ENCODE measurements around the gene DTNA. TPM values are rescaled to one million over a fixed set of nuclear protein-coding genes. Genes with fewer than 3 reads are reported as not detected.
"Not testable (repeated sequence)": the region's sequence is repeated elsewhere in the genome, so short reads cannot be mapped to it uniquely, and the experiment has no call there.

The DTNA gene
- total RNA-seq (not detected), polyA plus RNA-seq (not detected)

- no peak within 1 kb of the TSS for H3K27ac Mint-ChIP-seq
- H3K27ac ChIP-seq (ENCODE audit: insufficient read depth, low read length, poor library complexity, severe bottlenecking): no peak within 1 kb of the TSS
- H3K36me3 Mint-ChIP-seq: no peaks in the 10 kb centered on the region
- no peak within 1 kb of the TSS for H3K4me3 ChIP-seq (ENCODE audit: low read depth, low read length)
- no peaks in the 10 kb centered on the region for H3K27me3 ChIP-seq (ENCODE audit: control insufficient read depth, insufficient read depth, low read length)
- ATAC-seq (ENCODE audit: low read depth in 2 of 2) (no peak), DNase-seq (no peak)
- H3K9me3 Mint-ChIP-seq: peaks cover 0 to 3% (median 0%) of the 10 kb centered on the region in 7 donors
- H3K36me3 ChIP-seq (ENCODE audit: control insufficient read depth, insufficient read depth, low read length): no peaks in the 10 kb centered on the region
- no peaks in the 10 kb centered on the region for H3K27me3 Mint-ChIP-seq
- no peaks in the 10 kb centered on the region for H3K4me1 ChIP-seq (ENCODE audit: control insufficient read depth, insufficient read depth, low read length, poor library complexity, severe bottlenecking)
- no peaks in the 10 kb centered on the region for H3K4me1 Mint-ChIP-seq
- H3K9me3 ChIP-seq (ENCODE audit: control insufficient read depth in 2 of 2, low read length in 2 of 2): no peaks in the 10 kb centered on the region
- no peak within 1 kb of the TSS for H3K4me3 Mint-ChIP-seq
These were observed at the start of gene DTNA for GRCh38 chr18:34709750-34710441. Gene DTNA, plus strand, starts transcription at chr18:34710298. Its CDS starts 45,679 bp downstream, at chr18:34755977.

GRCh38 chr18:34660572-34660971, 49.5 kb upstream of the DTNA start:
- no peak overlapping the region for H3K4me3 Mint-ChIP-seq
- H3K9me3 Mint-ChIP-seq: peaks cover 0 to 5% (median 0%) of the 10 kb centered on the region in 7 donors
- no peaks in the 10 kb centered on the region for H3K9me3 ChIP-seq (ENCODE audit: control insufficient read depth in 2 of 2, low read length in 2 of 2)
- H3K27me3 ChIP-seq (ENCODE audit: control insufficient read depth, insufficient read depth, low read length): no peaks in the 10 kb centered on the region
- ATAC-seq (ENCODE audit: low read depth in 2 of 2) (no peak), DNase-seq (no peak)
- H3K4me1 Mint-ChIP-seq: no peaks in the 10 kb centered on the region
- H3K4me3 ChIP-seq (ENCODE audit: low read depth, low read length): no peak overlapping the region
- H3K27ac ChIP-seq (ENCODE audit: insufficient read depth, low read length, poor library complexity, severe bottlenecking): no peak overlapping the region
- no peaks in the 10 kb centered on the region for H3K36me3 Mint-ChIP-seq
- no peak overlapping the region for H3K27ac Mint-ChIP-seq
- H3K36me3 ChIP-seq (ENCODE audit: control insufficient read depth, insufficient read depth, low read length): no peaks in the 10 kb centered on the region
- no peaks in the 10 kb centered on the region for H3K27me3 Mint-ChIP-seq
- no peaks in the 10 kb centered on the region for H3K4me1 ChIP-seq (ENCODE audit: control insufficient read depth, insufficient read depth, low read length, poor library complexity, severe bottlenecking)

GRCh38 chr18:34661464-34662087, 48.5 kb upstream of the DTNA start:
- Mint-ChIP-seq H3K27ac (no peak overlapping the region), H3K9me3 (peaks cover 0 to 5% (median 0%) of the 10 kb centered on the region in 7 donors), H3K4me3 (no peak overlapping the region), H3K4me1 (no peaks in the 10 kb centered on the region), H3K27me3 (no peaks in the 10 kb centered on the region), H3K36me3 (no peaks in the 10 kb centered on the region)
- DNase-seq: peak in 1 of 3 donors; percentile 22
- no peaks in the 10 kb centered on the region for H3K4me1 ChIP-seq (ENCODE audit: control insufficient read depth, insufficient read depth, low read length, poor library complexity, severe bottlenecking)
- H3K4me3 ChIP-seq (ENCODE audit: low read depth, low read length): no peak overlapping the region
- H3K27me3 ChIP-seq (ENCODE audit: control insufficient read depth, insufficient read depth, low read length): no peaks in the 10 kb centered on the region
- no peak overlapping the region for H3K27ac ChIP-seq (ENCODE audit: insufficient read depth, low read length, poor library complexity, severe bottlenecking)
- H3K9me3 ChIP-seq (ENCODE audit: control insufficient read depth in 2 of 2, low read length in 2 of 2): no peaks in the 10 kb centered on the region
- H3K36me3 ChIP-seq (ENCODE audit: control insufficient read depth, insufficient read depth, low read length): no peaks in the 10 kb centered on the region
- ATAC-seq (ENCODE audit: low read depth in 2 of 2): no peak

GRCh38 chr18:34676816-34677574, 33.1 kb upstream of the DTNA start:
- H3K4me3 ChIP-seq (ENCODE audit: low read depth, low read length): no peak overlapping the region
- Mint-ChIP-seq H3K27me3 (no peaks in the 10 kb centered on the region), H3K27ac (no peak overlapping the region), H3K36me3 (no peaks in the 10 kb centered on the region), H3K9me3 (peaks cover 0 to 5% (median under 1%) of the 10 kb centered on the region in 7 donors), H3K4me1 (no peaks in the 10 kb centered on the region), H3K4me3 (peak overlapping the region in 1 of 4 donors; percentile 7)
- no peak overlapping the region for H3K27ac ChIP-seq (ENCODE audit: insufficient read depth, low read length, poor library complexity, severe bottlenecking)
- H3K27me3 ChIP-seq (ENCODE audit: control insufficient read depth, insufficient read depth, low read length): no peaks in the 10 kb centered on the region
- H3K4me1 ChIP-seq (ENCODE audit: control insufficient read depth, insufficient read depth, low read length, poor library complexity, severe bottlenecking): no peaks in the 10 kb centered on the region
- DNase-seq: no peak
- no peaks in the 10 kb centered on the region for H3K9me3 ChIP-seq (ENCODE audit: control insufficient read depth in 2 of 2, low read length in 2 of 2)
- no peak for ATAC-seq (ENCODE audit: low read depth in 2 of 2)
- H3K36me3 ChIP-seq (ENCODE audit: control insufficient read depth, insufficient read depth, low read length): no peaks in the 10 kb centered on the region

GRCh38 chr18:34689750-34690149, 20.3 kb upstream of the DTNA start:
- H3K9me3 ChIP-seq (ENCODE audit: control insufficient read depth in 2 of 2, low read length in 2 of 2); H3K27me3 Mint-ChIP-seq; DNase-seq; H3K27me3 ChIP-seq (ENCODE audit: control insufficient read depth, insufficient read depth, low read length); H3K4me3 ChIP-seq (ENCODE audit: low read depth, low read length); H3K4me1 ChIP-seq (ENCODE audit: control insufficient read depth, insufficient read depth, low read length, poor library complexity, severe bottlenecking); H3K9me3 Mint-ChIP-seq; H3K4me3 Mint-ChIP-seq; ATAC-seq (ENCODE audit: low read depth in 2 of 2); H3K36me3 ChIP-seq (ENCODE audit: control insufficient read depth, insufficient read depth, low read length); H3K4me1 Mint-ChIP-seq; H3K27ac Mint-ChIP-seq; H3K36me3 Mint-ChIP-seq; H3K27ac ChIP-seq (ENCODE audit: insufficient read depth, low read length, poor library complexity, severe bottlenecking): not testable (repeated sequence)

- no peaks in the 10 kb centered on the region for H3K27me3 ChIP-seq (ENCODE audit: control insufficient read depth, insufficient read depth, low read length)
- H3K4me3 ChIP-seq (ENCODE audit: low read depth, low read length): no peak overlapping the region
- no peak overlapping the region for H3K27ac ChIP-seq (ENCODE audit: insufficient read depth, low read length, poor library complexity, severe bottlenecking)
- DNase-seq (no peak), ATAC-seq (ENCODE audit: low read depth in 2 of 2) (no peak)
- H3K9me3 ChIP-seq (ENCODE audit: control insufficient read depth in 2 of 2, low read length in 2 of 2): peaks cover 0 to 1% of the 10 kb centered on the region in 2 experiments
- H3K27me3 Mint-ChIP-seq: no peaks in the 10 kb centered on the region
- H3K4me1 ChIP-seq (ENCODE audit: control insufficient read depth, insufficient read depth, low read length, poor library complexity, severe bottlenecking): no peaks in the 10 kb centered on the region
- no peaks in the 10 kb centered on the region for H3K36me3 ChIP-seq (ENCODE audit: control insufficient read depth, insufficient read depth, low read length)
- no peaks in the 10 kb centered on the region for H3K36me3 Mint-ChIP-seq
- no peaks in the 10 kb centered on the region for H3K4me1 Mint-ChIP-seq
- no peak overlapping the region for H3K4me3 Mint-ChIP-seq
- no peak overlapping the region for H3K27ac Mint-ChIP-seq
- H3K9me3 Mint-ChIP-seq: peaks cover 0 to 3% (median under 1%) of the 10 kb centered on the region in 7 donors
These were observed 18.5 kb upstream of the DTNA start for GRCh38 chr18:34691614-34692013.

- no peaks in the 10 kb centered on the region for H3K4me1 Mint-ChIP-seq
- peaks cover 0 to 1% of the 10 kb centered on the region in 2 experiments for H3K9me3 ChIP-seq (ENCODE audit: control insufficient read depth in 2 of 2, low read length in 2 of 2)
- H3K9me3 Mint-ChIP-seq: peaks cover 0 to 2% (median 0%) of the 10 kb centered on the region in 7 donors
- H3K4me3 ChIP-seq (ENCODE audit: low read depth, low read length): no peak overlapping the region
- H3K27ac ChIP-seq (ENCODE audit: insufficient read depth, low read length, poor library complexity, severe bottlenecking): no peak overlapping the region
- no peaks in the 10 kb centered on the region for H3K4me1 ChIP-seq (ENCODE audit: control insufficient read depth, insufficient read depth, low read length, poor library complexity, severe bottlenecking)
- DNase-seq (no peak), ATAC-seq (ENCODE audit: low read depth in 2 of 2) (no peak)
- H3K4me3 Mint-ChIP-seq: no peak overlapping the region
- H3K36me3 ChIP-seq (ENCODE audit: control insufficient read depth, insufficient read depth, low read length): no peaks in the 10 kb centered on the region
- H3K27ac Mint-ChIP-seq: no peak overlapping the region
- no peaks in the 10 kb centered on the region for H3K27me3 Mint-ChIP-seq
- H3K27me3 ChIP-seq (ENCODE audit: control insufficient read depth, insufficient read depth, low read length): no peaks in the 10 kb centered on the region
- no peaks in the 10 kb centered on the region for H3K36me3 Mint-ChIP-seq
These were observed 15.4 kb upstream of the DTNA start for GRCh38 chr18:34694591-34695165.
